Endothelial cell (in vitro differentiated cells): ENCODE measurements around the gene ATAD3B. TPM values are rescaled to one million over a fixed set of nuclear protein-coding genes. Genes with fewer than 3 reads are reported as not detected.
A peak's percentile ranks its signal among the peaks of the same experiment; 100 is the strongest.

ENCODE experiments used
- DNase-seq: peaks from one replicate; pipeline ENCODE4 v3.0.0; 2021; ENCODE audit warnings: low spot score
- H3K27ac Mint-ChIP-seq: one replicate; pipeline ENCODE4 v1.8.0; 2021; ENCODE audit warnings: mixed read lengths, inconsistent platforms; ENCODE audit not compliant: unreplicated experiment
- H3K27me3 Mint-ChIP-seq: one replicate; pipeline ENCODE4 v1.8.0; 2021; ENCODE audit warnings: mild to moderate bottlenecking, moderate library complexity, mixed read lengths, inconsistent platforms; ENCODE audit not compliant: unreplicated experiment
- H3K36me3 Mint-ChIP-seq: one replicate; pipeline ENCODE4 v1.8.0; 2021; ENCODE audit warnings: mild to moderate bottlenecking, low read depth, mixed read lengths, inconsistent platforms; ENCODE audit not compliant: unreplicated experiment
- H3K4me1 Mint-ChIP-seq: one replicate; pipeline ENCODE4 v1.8.0; 2021; ENCODE audit warnings: mild to moderate bottlenecking, mixed read lengths, inconsistent platforms; ENCODE audit not compliant: unreplicated experiment
- H3K4me3 Mint-ChIP-seq: one replicate; pipeline ENCODE4 v1.8.0; 2021; ENCODE audit warnings: mild to moderate bottlenecking, mixed read lengths, inconsistent platforms; ENCODE audit not compliant: unreplicated experiment
- H3K9me3 Mint-ChIP-seq: one replicate; pipeline ENCODE4 v1.8.0; 2021; ENCODE audit warnings: mixed read lengths, inconsistent platforms; ENCODE audit not compliant: unreplicated experiment
- total RNA-seq: library from RNA; stranded (reverse); fragmentation: NEBNext Ultra II Directional; extraction: Animal tissue kit (Norgen Biotek cat#: 25700); gene quantifications from one replicate; pipeline ENCODE4 v1.2.1, GENCODE V29; 2021; ENCODE audit not compliant: unreplicated experiment
- TF ChIP-seq, protein P1 (sequence below): fragments of 200-600 bp; sonication (generic); IDR thresholded peaks from one replicate; pipeline ENCODE4 v1.5.0; 2021; ENCODE audit warnings: antibody characterized with exemption; ENCODE audit not compliant: unreplicated experiment

ATAD3B gene
- total RNA-seq, 1 donor from 2014 or later = 27.2 TPM

GRCh38 chr1:1435911-1436629 lies 35.5 kb upstream of the ATAD3B start:
- peaks cover 2% of the 10 kb centered on the region for H3K27me3 Mint-ChIP-seq
- TF ChIP-seq, protein P1, sequence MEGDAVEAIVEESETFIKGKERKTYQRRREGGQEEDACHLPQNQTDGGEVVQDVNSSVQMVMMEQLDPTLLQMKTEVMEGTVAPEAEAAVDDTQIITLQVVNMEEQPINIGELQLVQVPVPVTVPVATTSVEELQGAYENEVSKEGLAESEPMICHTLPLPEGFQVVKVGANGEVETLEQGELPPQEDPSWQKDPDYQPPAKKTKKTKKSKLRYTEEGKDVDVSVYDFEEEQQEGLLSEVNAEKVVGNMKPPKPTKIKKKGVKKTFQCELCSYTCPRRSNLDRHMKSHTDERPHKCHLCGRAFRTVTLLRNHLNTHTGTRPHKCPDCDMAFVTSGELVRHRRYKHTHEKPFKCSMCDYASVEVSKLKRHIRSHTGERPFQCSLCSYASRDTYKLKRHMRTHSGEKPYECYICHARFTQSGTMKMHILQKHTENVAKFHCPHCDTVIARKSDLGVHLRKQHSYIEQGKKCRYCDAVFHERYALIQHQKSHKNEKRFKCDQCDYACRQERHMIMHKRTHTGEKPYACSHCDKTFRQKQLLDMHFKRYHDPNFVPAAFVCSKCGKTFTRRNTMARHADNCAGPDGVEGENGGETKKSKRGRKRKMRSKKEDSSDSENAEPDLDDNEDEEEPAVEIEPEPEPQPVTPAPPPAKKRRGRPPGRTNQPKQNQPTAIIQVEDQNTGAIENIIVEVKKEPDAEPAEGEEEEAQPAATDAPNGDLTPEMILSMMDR = no peak
- peak overlapping the region; percentile 88 for H3K4me3 Mint-ChIP-seq
- H3K4me1 Mint-ChIP-seq = peaks cover 13% of the 10 kb centered on the region
- peaks cover 4% of the 10 kb centered on the region for H3K36me3 Mint-ChIP-seq
- DNase-seq = no peak
- no peaks in the 10 kb centered on the region for H3K9me3 Mint-ChIP-seq
- H3K27ac Mint-ChIP-seq = no peak overlapping the region

- DNase-seq = no peak
- Mint-ChIP-seq H3K36me3 (peaks cover 4% of the 10 kb centered on the region), H3K4me1 (peaks cover 11% of the 10 kb centered on the region), H3K9me3 (no peaks in the 10 kb centered on the region), H3K27me3 (peaks cover 2% of the 10 kb centered on the region), H3K27ac (no peak overlapping the region), H3K4me3 (no peak overlapping the region)
- TF ChIP-seq, protein P1 = no peak
These were observed 34.9 kb upstream of the ATAD3B start for GRCh38 chr1:1436630-1437032.

DNA sequence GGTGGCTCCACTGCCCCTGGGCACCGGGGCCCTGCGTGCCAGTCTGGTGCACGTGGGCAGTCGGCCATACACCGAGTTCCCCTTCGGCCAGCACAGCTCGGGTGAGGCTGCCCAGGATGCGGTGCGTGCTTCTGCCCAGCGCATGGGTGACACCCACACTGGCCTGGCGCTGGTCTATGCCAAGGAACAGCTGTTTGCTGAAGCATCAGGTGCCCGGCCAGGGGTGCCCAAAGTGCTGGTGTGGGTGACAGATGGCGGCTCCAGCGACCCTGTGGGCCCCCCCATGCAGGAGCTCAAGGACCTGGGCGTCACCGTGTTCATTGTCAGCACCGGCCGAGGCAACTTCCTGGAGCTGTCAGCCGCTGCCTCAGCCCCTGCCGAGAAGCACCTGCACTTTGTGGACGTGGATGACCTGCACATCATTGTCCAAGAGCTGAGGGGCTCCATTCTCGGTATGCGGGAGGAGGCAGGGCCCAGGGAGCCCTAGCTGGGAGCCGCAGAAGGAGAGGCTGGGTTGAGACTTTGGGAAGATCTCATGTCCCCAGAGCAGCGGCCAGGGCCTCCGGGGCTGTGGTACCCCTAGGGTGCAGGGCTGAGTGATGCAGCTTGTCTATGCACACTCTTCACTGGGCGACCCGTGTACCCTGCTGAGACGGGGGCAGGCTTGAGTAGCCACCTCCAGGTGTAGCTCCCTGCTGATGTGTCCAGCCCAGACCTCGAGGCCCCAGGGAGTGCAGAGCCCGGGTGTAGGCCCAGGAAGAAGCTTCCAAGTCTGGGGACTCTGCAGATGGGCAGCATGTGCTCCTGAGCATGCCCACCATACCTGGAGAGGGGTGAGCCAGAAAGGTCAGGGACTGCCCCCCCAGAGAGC lies 34.3 kb upstream of the ATAD3B start:
- DNase-seq = no peak
- no peak overlapping the region for H3K4me3 Mint-ChIP-seq
- no peaks in the 10 kb centered on the region for H3K9me3 Mint-ChIP-seq
- TF ChIP-seq, protein P1 = no peak
- H3K4me1 Mint-ChIP-seq = peaks cover 11% of the 10 kb centered on the region
- H3K36me3 Mint-ChIP-seq = peaks cover 4% of the 10 kb centered on the region
- H3K27me3 Mint-ChIP-seq = peaks cover 2% of the 10 kb centered on the region
- H3K27ac Mint-ChIP-seq = no peak overlapping the region

- peaks cover 4% of the 10 kb centered on the region for H3K36me3 Mint-ChIP-seq
- no peak overlapping the region for H3K4me3 Mint-ChIP-seq
- no peak overlapping the region for H3K27ac Mint-ChIP-seq
- TF ChIP-seq, protein P1 = no peak
- H3K4me1 Mint-ChIP-seq = peaks cover 6% of the 10 kb centered on the region
- no peaks in the 10 kb centered on the region for H3K9me3 Mint-ChIP-seq
- peaks cover 2% of the 10 kb centered on the region for H3K27me3 Mint-ChIP-seq
- no peak for DNase-seq
These were observed 33.6 kb upstream of the ATAD3B start for GRCh38 chr1:1437904-1438376.
